PC-3 (cell line): ENCODE data around the gene CRIM1.

Experiments used
- EZH2 ChIP-seq: fragments of 300-600 bp; sonication (generic); IDR thresholded peaks from one replicate; pipeline ENCODE4 v1.6.1; 2017; ENCODE audit warnings: antibody characterized with exemption, mild to moderate bottlenecking, low read length; ENCODE audit not compliant: unreplicated experiment
- TF ChIP-seq, protein P1 (sequence below): fragments of 300-600 bp; sonication (generic); conservative IDR thresholded peaks from 2 replicates; pipeline ENCODE4 v1.5.1; 2017; ENCODE audit warnings: antibody characterized with exemption, low read depth, mild to moderate bottlenecking, low read length

- TF ChIP-seq EZH2: no peak
- TF ChIP-seq, protein P1, sequence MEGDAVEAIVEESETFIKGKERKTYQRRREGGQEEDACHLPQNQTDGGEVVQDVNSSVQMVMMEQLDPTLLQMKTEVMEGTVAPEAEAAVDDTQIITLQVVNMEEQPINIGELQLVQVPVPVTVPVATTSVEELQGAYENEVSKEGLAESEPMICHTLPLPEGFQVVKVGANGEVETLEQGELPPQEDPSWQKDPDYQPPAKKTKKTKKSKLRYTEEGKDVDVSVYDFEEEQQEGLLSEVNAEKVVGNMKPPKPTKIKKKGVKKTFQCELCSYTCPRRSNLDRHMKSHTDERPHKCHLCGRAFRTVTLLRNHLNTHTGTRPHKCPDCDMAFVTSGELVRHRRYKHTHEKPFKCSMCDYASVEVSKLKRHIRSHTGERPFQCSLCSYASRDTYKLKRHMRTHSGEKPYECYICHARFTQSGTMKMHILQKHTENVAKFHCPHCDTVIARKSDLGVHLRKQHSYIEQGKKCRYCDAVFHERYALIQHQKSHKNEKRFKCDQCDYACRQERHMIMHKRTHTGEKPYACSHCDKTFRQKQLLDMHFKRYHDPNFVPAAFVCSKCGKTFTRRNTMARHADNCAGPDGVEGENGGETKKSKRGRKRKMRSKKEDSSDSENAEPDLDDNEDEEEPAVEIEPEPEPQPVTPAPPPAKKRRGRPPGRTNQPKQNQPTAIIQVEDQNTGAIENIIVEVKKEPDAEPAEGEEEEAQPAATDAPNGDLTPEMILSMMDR: no peak
Observed at GRCh38 chr2:36561237-36561944, 205.8 kb downstream of the CRIM1 start.
